RPMI7951 (cell line): ENCODE measurements around the gene TEX48. TPM values are rescaled to one million over a fixed set of nuclear protein-coding genes. Genes with fewer than 3 reads are reported as not detected.

ENCODE experiments used
- DNase-seq: peaks from one replicate; pipeline ENCODE4 v3.0.0-alpha.2; 2012; ENCODE audit warnings: low read depth
- total RNA-seq: library from RNA; depleted of rRNA; stranded (reverse); fragments of >200 nt; shearing (Covaris generic); gene quantifications from 2 replicates; pipeline ENCODE4 v1.2.3, GENCODE V29; 2014; rRNA removed

Gene TEX48
- total RNA-seq, 1 experiment from 2014 or later: not detected

- DNase-seq: no peak
Observed at GRCh38 chr9:114621561-114621960, 60.4 kb downstream of the TEX48 start.

GRCh38 chr9:114619191-114619761 lies 62.7 kb downstream of the TEX48 start:
- no peak for DNase-seq

- no peak for DNase-seq
Observed at GRCh38 chr9:114616684-114617520, 65.1 kb downstream of the TEX48 start.

Other genes starting within 250 kb of the TEX48 start
- 1.4 and 1.7 TPM in 2 replicates for gene WHRN, start 176.7 kb downstream of the TEX48 start, total RNA-seq
- 98.8 and 114 TPM in 2 replicates for gene ATP6V1G1, start 94.4 kb downstream of the TEX48 start, total RNA-seq
- gene TMEM268, start 70.9 kb downstream of the TEX48 start, total RNA-seq: 2.2 and 2.4 TPM in 2 replicates
- gene TEX53, start 24.4 kb downstream of the TEX48 start, total RNA-seq: not detected in 2 replicates
- gene TNFSF15, start 123.8 kb upstream of the TEX48 start, total RNA-seq: 0.24 and 0.49 TPM in 2 replicates
- not detected in 2 replicates for gene TNFSF8, start 248.4 kb upstream of the TEX48 start, total RNA-seq